Measurements from ENCODE around the gene THAP7. TPM values are rescaled to one million over a fixed set of nuclear protein-coding genes. Genes with fewer than 3 reads are reported as not detected.

THAP7 gene
- total and polyA plus RNA-seq, 2 donors (not counting 1 experiment from before 2014, with no cell fraction given) = 37.7 to 70.1 TPM

GRCh38 chr22:21010426-21011113, 8.7 kb upstream of the THAP7 start:
- H3K79me2 ChIP-seq (ENCODE audit: control insufficient read depth, insufficient read depth, low read length) = no peaks in the 10 kb centered on the region
- H3K4me2 ChIP-seq (replicated peaks; ENCODE audit: low read depth, low read length, poor library complexity, severe bottlenecking) = no peak overlapping the region
- ATAC-seq (ENCODE audit: low read depth) (no peak), DNase-seq (no peak)
- CTCF ChIA-PET = no interaction called here
- H3K27ac ChIP-seq (ENCODE audit: low read length in 2 of 2) = no peak overlapping the region
- H3K36me3 ChIP-seq (replicated peaks in 1 of 2; ENCODE audit: control extremely low read depth in 1 of 2, control insufficient read depth in 1 of 2, extremely low read depth in 1 of 2, insufficient read depth in 2 of 2, low read length in 1 of 2) = no peaks in the 10 kb centered on the region
- H3K9me3 Mint-ChIP-seq (ENCODE audit: insufficient read depth) = no peaks in the 10 kb centered on the region
- WGBS (ENCODE audit: insufficient coverage) = 86% methylated on average over 3 of the region's 3 CpGs
- TF ChIP-seq EZH2 (IDR thresholded peaks at IDR 0.05; ENCODE audit: borderline replicate concordance, insufficient read depth, low read depth, low read length, poor library complexity, severe bottlenecking) = no peak
- TF ChIP-seq, protein P1, sequence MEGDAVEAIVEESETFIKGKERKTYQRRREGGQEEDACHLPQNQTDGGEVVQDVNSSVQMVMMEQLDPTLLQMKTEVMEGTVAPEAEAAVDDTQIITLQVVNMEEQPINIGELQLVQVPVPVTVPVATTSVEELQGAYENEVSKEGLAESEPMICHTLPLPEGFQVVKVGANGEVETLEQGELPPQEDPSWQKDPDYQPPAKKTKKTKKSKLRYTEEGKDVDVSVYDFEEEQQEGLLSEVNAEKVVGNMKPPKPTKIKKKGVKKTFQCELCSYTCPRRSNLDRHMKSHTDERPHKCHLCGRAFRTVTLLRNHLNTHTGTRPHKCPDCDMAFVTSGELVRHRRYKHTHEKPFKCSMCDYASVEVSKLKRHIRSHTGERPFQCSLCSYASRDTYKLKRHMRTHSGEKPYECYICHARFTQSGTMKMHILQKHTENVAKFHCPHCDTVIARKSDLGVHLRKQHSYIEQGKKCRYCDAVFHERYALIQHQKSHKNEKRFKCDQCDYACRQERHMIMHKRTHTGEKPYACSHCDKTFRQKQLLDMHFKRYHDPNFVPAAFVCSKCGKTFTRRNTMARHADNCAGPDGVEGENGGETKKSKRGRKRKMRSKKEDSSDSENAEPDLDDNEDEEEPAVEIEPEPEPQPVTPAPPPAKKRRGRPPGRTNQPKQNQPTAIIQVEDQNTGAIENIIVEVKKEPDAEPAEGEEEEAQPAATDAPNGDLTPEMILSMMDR (IDR thresholded peaks at IDR 0.05) = no peak
- H3K4me3 Mint-ChIP-seq = no peak overlapping the region
- peaks cover 21% of the 10 kb centered on the region for H3K4me1 Mint-ChIP-seq
- H4K20me1 ChIP-seq (ENCODE audit: control insufficient read depth, insufficient read depth, low read length, poor library complexity, severe bottlenecking) = no peaks in the 10 kb centered on the region
- H3K27me3 Mint-ChIP-seq = no peaks in the 10 kb centered on the region
- no peak overlapping the region for H3K4me3 ChIP-seq (ENCODE audit: control extremely low read depth in 1 of 5, extremely low read depth in 1 of 5, insufficient read depth in 1 of 5, low read depth in 2 of 5, low read length in 4 of 5)
- H2AFZ ChIP-seq (ENCODE audit: insufficient read depth, low read depth, low read length, poor library complexity, severe bottlenecking) = no peak overlapping the region
- H3K4me1 ChIP-seq (ENCODE audit: control insufficient read depth in 2 of 2, insufficient read depth in 2 of 2, low read length in 2 of 2) = peaks cover 13 to 21% of the 10 kb centered on the region in 2 donors
- H3K9ac ChIP-seq (ENCODE audit: low read length) = no peak overlapping the region
- POLR2A ChIA-PET = no interaction called here
- intact Hi-C loops (cut with micrococcal nuclease) = loop anchor here (5.0 kb wide), 1 partner anchor 308 kb away; no protein-coding TSS in a partner anchor
- no peaks in the 10 kb centered on the region for H3K27me3 ChIP-seq (replicated peaks in 1 of 4; ENCODE audit: control extremely low read depth in 1 of 4, control insufficient read depth in 3 of 4, insufficient read depth in 4 of 4, low read length in 3 of 4)
- H3K9me3 ChIP-seq (ENCODE audit: control extremely low read depth in 1 of 3, control insufficient read depth in 2 of 3, insufficient read depth in 1 of 3, low read length in 2 of 3) = no peaks in the 10 kb centered on the region
- H3K27ac Mint-ChIP-seq = no peak overlapping the region

DNA sequence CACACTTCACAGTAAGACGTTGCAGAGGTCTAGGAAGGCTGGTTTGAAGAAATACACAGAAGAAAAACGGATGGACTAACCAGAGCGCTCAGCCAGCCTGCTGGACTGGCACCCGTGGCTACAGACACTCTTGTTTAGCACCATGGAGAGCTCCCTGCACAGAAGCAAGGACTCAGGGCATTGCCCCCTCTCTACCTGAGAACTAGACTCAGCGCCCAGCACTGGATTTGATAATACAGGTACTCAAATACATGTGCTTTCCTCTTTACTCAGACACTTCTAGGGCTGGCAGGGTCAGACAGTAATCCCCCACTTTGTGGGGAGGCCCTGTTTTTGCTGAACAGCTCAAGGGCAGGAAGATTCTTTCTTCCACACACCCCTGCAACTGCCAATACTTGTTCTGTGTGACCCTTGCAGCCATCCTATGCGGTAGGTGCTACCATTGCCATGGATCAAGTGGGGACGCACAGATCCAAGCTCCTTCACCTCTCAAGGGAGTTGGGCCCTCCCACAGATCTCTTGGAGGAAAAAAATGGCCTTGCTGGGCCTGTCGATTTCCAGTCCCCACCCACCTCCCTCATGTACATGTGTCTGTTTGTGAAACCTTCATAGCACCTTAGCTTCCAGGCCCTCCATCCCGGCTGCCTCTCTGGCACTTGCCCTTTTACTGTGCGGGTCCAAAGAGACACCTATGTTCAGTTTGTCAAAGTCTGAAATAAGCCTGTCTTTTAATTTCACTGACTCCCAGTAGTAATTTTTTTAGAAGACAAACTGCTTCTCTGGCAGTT, 7.9 kb upstream of the THAP7 start:
- ChIA-PET CTCF (interaction anchor here (0.6 kb wide), 1 partner anchor 1705 kb away, joined by 3 read pairs; no protein-coding TSS in a partner anchor), POLR2A (no interaction called here)
- Mint-ChIP-seq H3K9me3 (ENCODE audit: insufficient read depth) (no peaks in the 10 kb centered on the region), H3K4me3 (no peak overlapping the region), H3K27me3 (no peaks in the 10 kb centered on the region), H3K27ac (no peak overlapping the region), H3K4me1 (peaks cover 14% of the 10 kb centered on the region)
- Histone ChIP-seq H3K27ac (ENCODE audit: low read length in 2 of 2) (no peak overlapping the region), H3K4me3 (ENCODE audit: control extremely low read depth in 1 of 5, extremely low read depth in 1 of 5, insufficient read depth in 1 of 5, low read depth in 2 of 5, low read length in 4 of 5) (no peak overlapping the region), H3K9ac (ENCODE audit: low read length) (no peak overlapping the region), H3K36me3 (replicated peaks in 1 of 2; ENCODE audit: control extremely low read depth in 1 of 2, control insufficient read depth in 1 of 2, extremely low read depth in 1 of 2, insufficient read depth in 2 of 2, low read length in 1 of 2) (no peaks in the 10 kb centered on the region), H4K20me1 (ENCODE audit: control insufficient read depth, insufficient read depth, low read length, poor library complexity, severe bottlenecking) (no peaks in the 10 kb centered on the region), H3K27me3 (replicated peaks in 1 of 4; ENCODE audit: control extremely low read depth in 1 of 4, control insufficient read depth in 3 of 4, insufficient read depth in 4 of 4, low read length in 3 of 4) (no peaks in the 10 kb centered on the region), H3K4me2 (replicated peaks; ENCODE audit: low read depth, low read length, poor library complexity, severe bottlenecking) (no peak overlapping the region), H3K9me3 (ENCODE audit: control extremely low read depth in 1 of 3, control insufficient read depth in 2 of 3, insufficient read depth in 1 of 3, low read length in 2 of 3) (no peaks in the 10 kb centered on the region), H2AFZ (ENCODE audit: insufficient read depth, low read depth, low read length, poor library complexity, severe bottlenecking) (no peak overlapping the region), H3K79me2 (ENCODE audit: control insufficient read depth, insufficient read depth, low read length) (peaks cover under 1% of the 10 kb centered on the region), H3K4me1 (ENCODE audit: control insufficient read depth in 2 of 2, insufficient read depth in 2 of 2, low read length in 2 of 2) (peaks cover 6 to 14% of the 10 kb centered on the region in 2 donors)
- DNase-seq = no peak
- intact Hi-C loops (cut with micrococcal nuclease) = loop anchor here (5.0 kb wide), 1 partner anchor 308 kb away; no protein-coding TSS in a partner anchor
- no peak for ATAC-seq (ENCODE audit: low read depth)
- TF ChIP-seq EZH2 (IDR thresholded peaks at IDR 0.05; ENCODE audit: borderline replicate concordance, insufficient read depth, low read depth, low read length, poor library complexity, severe bottlenecking) = no peak
- TF ChIP-seq, protein P1 (IDR thresholded peaks at IDR 0.05) = no peak
- 82% methylated on average over 10 of the region's 10 CpGs for WGBS (ENCODE audit: insufficient coverage)
